Vagina (tissue), 2 donors: ENCODE results near the gene PPP1R14C.
"Not testable (repeated sequence)": the region's sequence is repeated elsewhere in the genome, so short reads cannot be mapped to it uniquely, and the experiment has no call there.

Experiments used
- POLR2A ChIP-seq, 2 donors: fragments of 450-650 bp; IDR thresholded peaks; one replicate each; pipeline ENCODE4 v1.6.1; 2017; ENCODE audit warnings: antibody characterized with exemption in 2 of 2, mild to moderate bottlenecking in 2 of 2, moderate library complexity in 2 of 2
- TF ChIP-seq, protein P1 (sequence below), 3 experiments: fragments of 450-650 bp in 2 of 3; fragments of 200-600 bp in 1 of 3; sonication (generic) in 1 of 3; IDR thresholded peaks; one replicate each; pipeline ENCODE4 v1.5.1; 2017 to 2019; ENCODE audit warnings: antibody characterized with exemption in 3 of 3, mild to moderate bottlenecking in 2 of 3, moderate library complexity in 2 of 3

DNA sequence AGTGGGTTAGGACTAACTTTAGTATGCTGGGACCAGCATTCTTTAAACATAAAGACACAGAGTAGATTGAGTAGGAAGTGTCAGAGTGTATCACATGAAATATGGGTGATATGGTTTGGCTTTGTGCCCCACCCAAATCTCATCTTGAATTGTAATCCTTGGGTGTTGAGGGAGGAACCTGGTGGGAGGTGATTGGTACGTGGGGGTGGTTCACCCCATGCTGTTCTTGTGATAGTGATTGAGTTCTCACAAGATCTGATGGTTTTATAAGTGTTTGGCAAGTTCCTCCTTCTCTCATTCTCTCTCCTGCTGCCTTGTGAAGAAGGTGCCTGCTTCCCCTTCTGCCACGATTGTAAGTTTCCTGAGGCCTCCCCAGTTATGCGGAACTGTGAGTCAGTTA is 5.1 kb upstream of the PPP1R14C start:
- TF ChIP-seq, protein P1, sequence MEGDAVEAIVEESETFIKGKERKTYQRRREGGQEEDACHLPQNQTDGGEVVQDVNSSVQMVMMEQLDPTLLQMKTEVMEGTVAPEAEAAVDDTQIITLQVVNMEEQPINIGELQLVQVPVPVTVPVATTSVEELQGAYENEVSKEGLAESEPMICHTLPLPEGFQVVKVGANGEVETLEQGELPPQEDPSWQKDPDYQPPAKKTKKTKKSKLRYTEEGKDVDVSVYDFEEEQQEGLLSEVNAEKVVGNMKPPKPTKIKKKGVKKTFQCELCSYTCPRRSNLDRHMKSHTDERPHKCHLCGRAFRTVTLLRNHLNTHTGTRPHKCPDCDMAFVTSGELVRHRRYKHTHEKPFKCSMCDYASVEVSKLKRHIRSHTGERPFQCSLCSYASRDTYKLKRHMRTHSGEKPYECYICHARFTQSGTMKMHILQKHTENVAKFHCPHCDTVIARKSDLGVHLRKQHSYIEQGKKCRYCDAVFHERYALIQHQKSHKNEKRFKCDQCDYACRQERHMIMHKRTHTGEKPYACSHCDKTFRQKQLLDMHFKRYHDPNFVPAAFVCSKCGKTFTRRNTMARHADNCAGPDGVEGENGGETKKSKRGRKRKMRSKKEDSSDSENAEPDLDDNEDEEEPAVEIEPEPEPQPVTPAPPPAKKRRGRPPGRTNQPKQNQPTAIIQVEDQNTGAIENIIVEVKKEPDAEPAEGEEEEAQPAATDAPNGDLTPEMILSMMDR (IDR thresholded peaks at IDR 0.05) = not testable (repeated sequence)
- TF ChIP-seq POLR2A (IDR thresholded peaks at IDR 0.05) = not testable (repeated sequence)
